ENCODE data around the gene SELENOF. TPM values are rescaled to one million over a fixed set of nuclear protein-coding genes. Genes with fewer than 3 reads are reported as not detected.
"Not testable (repeated sequence)": the region's sequence is repeated elsewhere in the genome, so short reads cannot be mapped to it uniquely, and the experiment has no call there.

SELENOF gene
- total RNA-seq, 1 experiment from 2014 or later: 257 TPM

DNA sequence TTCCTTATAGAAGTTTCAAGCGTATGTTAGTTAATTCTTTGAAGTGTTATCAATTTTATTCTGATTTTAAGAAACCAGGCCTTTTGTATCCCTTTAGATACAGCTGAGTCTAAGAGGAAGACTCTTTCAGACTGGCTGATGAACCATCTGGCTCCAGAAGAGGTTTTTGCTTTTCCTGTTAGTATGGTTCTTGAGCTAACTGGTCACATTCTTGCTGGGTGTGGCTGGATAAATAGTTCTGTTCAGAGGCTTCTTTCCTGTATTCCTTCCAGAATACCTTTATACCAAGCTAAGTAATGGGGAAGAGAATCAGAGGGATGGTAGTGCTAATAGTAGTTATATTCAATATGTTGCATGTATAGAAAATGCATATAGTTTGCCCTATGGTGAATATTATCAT is 13.0 kb upstream of the SELENOF start:
- in situ Hi-C loops (cut with HindIII; ENCODE audit: low pct_unique_long_range_greater_than_20kb, low sequenced_read_pairs): no loop called here

DNA sequence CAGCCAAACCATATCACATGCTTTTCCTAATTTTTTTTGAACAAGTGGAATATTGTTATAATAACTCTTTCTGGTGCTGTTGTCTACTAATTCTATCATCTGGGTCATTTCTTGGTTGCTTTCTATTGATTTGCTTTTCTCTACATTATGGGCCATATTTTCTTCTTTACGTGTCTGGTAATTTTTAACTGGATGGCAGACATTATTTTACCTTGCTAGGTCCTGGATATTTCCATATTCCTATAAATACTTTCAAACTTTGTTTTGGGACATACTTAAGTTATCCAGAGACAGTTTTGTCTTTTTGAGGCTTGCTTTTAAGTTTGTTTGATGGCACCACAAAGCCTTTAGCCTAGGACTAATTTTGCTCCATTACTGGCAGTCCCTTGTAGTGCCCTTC is 11.8 kb upstream of the SELENOF start:
- no peak for DNase-seq (ENCODE audit: low read depth, low spot score)
- in situ Hi-C loops (cut with HindIII; ENCODE audit: low pct_unique_long_range_greater_than_20kb, low sequenced_read_pairs): no loop called here

More for the DNA sequence above, 13.0 kb upstream of the SELENOF start:
- DNase-seq (ENCODE audit: low read depth, low spot score): no peak

DNA sequence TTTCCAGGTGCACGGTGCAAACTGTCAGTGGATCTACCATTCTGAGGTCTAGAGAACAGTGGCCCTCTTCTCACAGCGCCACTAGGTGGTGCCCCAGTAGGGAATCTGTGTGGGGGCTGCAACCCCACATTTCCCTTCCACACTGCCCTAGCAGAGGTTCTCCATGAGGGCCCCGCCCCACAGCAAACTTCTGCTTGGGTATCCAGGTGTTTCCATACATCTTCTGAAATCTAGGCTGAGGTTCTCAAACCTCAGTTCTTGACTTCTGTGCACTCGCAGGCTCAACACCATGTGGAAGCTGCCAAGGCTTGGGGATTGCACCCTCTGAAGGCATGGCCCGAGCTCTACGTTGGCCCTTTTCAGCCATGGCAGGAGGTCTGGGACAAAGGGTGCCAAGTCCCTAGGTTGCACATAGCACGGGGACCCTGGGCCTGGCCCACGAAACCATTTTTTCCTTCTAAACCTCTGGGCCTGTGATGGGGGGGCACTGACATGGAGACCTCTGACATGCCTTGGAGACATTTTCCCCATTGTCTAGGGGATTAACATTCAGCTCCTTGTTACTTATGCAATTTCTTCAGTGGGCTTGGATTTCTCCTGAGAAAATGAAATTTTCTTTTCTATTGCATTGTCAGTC is 10.5 kb upstream of the SELENOF start:
- DNase-seq (ENCODE audit: low read depth, low spot score): no peak
- in situ Hi-C loops (cut with HindIII; ENCODE audit: low pct_unique_long_range_greater_than_20kb, low sequenced_read_pairs): no loop called here

DNA sequence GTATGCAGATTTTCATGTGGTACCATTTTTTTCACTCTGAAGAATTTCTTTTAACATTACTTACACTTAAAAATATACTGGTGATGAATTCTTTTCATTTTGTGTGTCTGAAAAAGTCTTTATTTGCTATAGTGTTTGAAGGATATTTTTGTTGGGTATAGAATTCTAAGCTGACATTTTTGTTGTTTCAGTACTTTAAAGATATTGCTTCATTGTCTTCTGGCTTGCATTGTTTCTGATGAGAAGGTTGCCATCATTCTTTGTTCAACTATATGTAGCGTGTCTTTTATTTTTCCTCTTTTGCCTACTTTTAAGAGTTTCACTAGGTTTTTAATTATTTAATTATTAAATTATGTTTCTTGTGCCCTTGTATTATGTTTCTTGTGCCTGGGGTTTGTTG is 8.5 kb upstream of the SELENOF start:
- in situ Hi-C loops (cut with HindIII; ENCODE audit: low pct_unique_long_range_greater_than_20kb, low sequenced_read_pairs): no loop called here
- no peak for DNase-seq (ENCODE audit: low read depth, low spot score)

DNA sequence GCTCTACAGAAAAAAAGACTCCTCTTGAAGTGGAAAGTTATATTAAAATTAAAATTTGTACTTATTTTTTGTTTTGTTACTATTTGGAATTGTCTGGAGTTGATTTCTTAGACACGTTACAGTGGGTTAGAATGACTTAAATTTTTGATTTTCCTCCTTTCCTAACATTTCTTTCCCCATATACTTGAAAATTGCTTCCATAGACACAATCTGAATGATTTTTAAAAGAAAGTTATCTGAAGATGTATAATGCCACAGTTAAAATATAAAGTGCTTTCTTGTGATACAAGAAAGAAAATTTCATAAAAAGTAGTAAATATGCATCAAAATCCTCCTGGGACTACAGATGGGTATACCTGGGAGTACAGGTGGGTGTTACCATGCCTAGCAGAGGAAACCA is 2.8 kb upstream of the SELENOF start:
- in situ Hi-C loops (cut with HindIII; ENCODE audit: low pct_unique_long_range_greater_than_20kb, low sequenced_read_pairs): no loop called here
- no peak for DNase-seq (ENCODE audit: low read depth, low spot score)

DNA sequence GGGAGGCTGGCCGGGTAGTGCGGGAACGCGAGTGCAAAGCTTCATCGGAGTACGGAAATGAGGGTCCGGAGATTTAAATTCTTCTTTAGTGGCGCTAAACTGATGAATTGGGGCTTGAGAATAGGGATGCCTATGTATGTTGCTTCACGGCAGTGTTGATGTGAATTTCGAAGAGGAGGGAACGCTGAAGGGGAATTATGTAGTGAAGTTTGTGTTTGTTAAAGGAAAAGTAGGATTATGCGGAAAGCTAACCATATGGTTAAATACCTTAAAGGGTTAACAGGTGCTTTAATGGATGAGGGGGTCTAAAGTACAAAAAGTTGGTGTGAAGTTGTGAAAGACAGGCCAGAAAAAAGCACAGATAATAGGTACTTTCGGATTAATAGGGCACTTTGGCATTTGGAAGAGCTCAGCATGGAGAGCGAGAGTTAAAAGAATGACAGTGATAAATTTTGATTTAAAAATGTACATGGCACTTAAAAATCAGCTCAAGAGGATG is 1.9 kb upstream of the SELENOF start:
- in situ Hi-C loops (cut with HindIII; ENCODE audit: low pct_unique_long_range_greater_than_20kb, low sequenced_read_pairs): no loop called here
- no peak for DNase-seq (ENCODE audit: low read depth, low spot score)

DNA sequence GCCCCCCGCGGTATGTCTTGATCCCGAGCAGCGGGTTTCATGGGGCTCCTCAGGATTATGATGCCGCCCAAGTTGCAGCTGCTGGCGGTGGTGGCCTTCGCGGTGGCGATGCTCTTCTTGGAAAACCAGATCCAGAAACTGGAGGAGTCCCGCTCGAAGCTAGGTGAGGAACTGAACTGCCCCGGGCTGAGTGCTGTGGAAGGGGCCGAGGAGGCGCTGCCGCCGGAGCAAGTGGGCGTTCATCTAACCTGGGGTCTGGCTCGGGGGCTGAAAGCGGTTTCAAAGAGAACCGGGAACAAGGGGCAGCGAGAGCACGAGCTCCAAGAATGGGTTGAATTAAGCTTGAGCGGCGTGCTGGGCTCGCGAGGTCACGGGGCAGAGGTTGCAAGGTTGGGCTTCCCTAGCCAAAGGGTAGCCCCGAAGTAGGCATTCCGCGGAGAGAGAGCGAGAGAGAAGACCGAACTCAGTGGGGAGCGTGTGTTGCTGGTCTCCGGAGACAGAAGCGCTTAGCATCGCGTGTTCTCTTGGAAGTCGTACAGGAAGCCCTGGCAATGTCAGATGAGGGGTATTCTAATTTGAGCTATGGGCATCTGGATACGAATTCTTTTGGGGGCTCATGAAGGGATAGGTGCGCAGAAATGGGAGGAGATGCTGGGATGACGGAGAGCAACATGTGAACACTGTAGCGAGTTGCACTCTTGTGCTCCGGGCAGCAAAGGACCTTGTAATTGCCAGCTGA is 1.2 kb upstream of the SELENOF start:
- peak; percentile 47 for DNase-seq (ENCODE audit: low read depth, low spot score)
- in situ Hi-C loops (cut with HindIII; ENCODE audit: low pct_unique_long_range_greater_than_20kb, low sequenced_read_pairs): no loop called here

DNA sequence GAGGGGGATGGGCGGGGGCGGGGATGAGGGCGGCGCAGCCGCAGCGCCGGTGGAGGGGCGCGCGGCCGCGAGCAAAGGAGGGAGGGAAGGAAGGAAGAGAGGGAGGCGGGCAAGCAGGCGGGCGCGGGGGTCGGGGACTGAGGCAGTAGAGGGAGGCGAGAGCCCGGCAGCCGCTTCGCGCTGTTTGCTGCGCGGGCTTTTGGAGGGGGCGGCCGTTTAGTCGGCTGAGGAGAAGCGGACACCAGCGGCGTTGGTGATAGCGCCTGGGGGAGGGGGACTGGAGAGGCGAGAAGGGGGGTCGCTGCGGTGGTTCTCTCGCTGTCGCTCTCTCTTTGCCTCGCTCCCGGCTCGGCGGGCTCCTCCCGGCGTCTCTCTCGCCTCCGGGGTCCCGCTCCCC is 673 bp upstream of the SELENOF start, which contains the start of gene HS2ST1:
HS2ST1 (plus strand) TSS at position 35 of the 397 bp plus-strand sequence.
- in situ Hi-C loops (cut with HindIII; ENCODE audit: low pct_unique_long_range_greater_than_20kb, low sequenced_read_pairs): no loop called here
- DNase-seq (ENCODE audit: low read depth, low spot score): no peak

DNA sequence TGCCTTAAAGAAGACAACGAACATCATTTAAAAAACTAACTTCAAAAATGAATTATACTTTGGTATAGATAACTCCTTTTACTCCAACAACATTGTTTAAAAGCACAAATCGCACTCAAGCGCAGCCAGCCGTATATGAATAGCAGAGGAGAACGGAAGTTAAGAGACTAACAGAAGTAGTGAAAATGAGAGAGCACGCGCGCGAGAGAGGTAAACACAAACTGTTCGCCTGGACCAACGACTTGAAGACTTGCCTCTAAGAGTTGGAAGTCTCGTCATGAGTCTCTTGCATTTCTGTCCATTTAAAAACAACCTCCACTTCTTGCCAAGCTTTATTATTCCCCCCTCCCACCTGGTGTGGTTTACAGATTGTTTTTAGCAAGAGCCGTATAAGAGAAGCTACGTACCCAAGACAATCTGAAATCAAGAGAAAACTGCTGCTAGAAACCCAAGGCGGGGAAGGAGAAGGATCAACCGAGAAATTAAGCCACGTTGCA is 479 bp downstream of the SELENOF start:
- peak; percentile 24 for DNase-seq (ENCODE audit: low read depth, low spot score)
- in situ Hi-C loops (cut with HindIII; ENCODE audit: low pct_unique_long_range_greater_than_20kb, low sequenced_read_pairs): no loop called here

DNA sequence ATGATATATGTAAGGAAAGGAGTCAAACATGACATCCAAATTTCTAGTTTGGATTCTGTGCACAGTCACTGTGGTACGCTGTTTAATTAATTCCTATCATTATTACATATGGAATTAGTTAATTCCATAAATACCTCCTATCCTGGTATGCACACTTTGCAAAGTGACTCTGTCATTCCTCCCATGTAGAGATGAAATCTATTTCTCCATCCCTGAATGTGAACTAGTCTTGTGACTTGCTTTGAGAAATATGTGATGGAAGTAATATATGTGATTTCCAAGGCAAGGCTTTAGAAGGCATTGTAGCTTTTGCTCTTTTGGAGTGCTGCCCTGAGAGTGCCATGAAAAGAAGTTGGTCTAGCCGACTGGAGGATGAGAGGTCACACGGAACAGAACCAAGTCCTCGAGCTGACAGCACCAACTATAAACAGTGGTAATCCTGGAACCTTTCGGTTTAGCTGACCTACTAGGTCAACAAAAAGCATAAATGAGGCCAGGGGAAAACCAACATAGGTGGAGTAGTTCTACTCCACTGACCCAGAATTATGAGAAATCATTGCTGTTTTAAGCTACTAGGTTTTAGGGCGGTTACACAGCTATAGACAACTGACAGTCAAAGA is 1.5 kb downstream of the SELENOF start:
- in situ Hi-C loops (cut with HindIII; ENCODE audit: low pct_unique_long_range_greater_than_20kb, low sequenced_read_pairs): no loop called here
- no peak for DNase-seq (ENCODE audit: low read depth, low spot score)

DNA sequence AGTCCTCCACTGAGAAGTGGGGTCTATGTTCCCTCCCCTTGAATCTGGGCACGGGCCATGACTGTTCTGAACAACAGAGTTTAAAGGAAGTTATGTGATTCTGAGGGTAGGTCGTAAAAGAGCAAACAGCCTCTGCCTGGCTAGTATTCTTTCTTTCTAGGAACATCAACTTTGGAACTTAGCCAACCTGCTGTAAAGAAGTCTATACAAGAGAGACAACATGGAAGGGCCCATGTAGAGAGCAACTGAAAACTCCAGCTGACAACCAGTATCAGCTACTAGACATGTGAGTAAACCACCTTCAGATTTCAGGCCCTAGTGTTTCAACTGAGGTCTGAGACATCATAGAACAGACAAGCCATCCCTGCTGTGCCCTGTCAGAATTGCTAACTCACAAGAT is 7.5 kb downstream of the SELENOF start:
- no peak for DNase-seq (ENCODE audit: low read depth, low spot score)
- in situ Hi-C loops (cut with HindIII; ENCODE audit: low pct_unique_long_range_greater_than_20kb, low sequenced_read_pairs): no loop called here

DNA sequence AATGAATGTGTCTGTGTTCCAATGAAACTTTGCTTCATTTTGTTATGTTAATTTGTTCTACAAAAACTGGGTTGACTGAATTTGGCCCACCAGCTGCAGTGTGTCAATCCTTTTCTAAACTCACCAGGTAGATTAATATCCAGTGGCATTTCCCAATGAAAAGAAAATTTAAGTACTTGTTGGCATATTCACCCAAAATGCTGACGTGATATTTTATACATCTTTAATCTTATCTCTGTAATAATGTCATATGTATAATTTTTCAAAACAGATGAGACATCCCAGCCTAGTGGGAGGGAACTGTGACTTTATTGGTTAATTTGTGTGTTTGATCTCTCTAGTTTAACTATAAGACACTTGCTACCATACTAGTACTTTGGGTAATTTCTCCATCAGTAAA is 8.1 kb downstream of the SELENOF start:
- no peak for DNase-seq (ENCODE audit: low read depth, low spot score)
- in situ Hi-C loops (cut with HindIII; ENCODE audit: low pct_unique_long_range_greater_than_20kb, low sequenced_read_pairs): no loop called here

DNA sequence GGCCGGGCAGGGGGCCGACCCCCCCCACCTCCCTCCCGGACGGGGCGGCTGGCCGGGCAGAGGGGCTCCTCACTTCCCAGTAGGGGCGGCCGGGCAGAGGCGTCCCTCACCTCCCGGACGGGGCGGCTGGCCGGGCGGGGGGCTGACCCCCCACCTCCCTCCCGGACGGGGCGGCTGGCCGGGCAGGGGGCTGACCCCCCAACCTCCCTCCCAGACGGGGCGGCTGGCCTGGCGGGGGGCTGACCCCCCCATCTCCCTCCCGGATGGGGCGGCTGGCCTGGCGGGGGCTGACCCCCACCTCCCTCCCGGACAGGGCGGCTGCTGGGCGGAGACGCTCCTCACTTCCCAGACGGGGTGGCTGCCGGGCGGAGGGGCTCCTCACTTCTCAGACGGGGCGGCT is 14.5 kb downstream of the SELENOF start:
- in situ Hi-C loops (cut with HindIII; ENCODE audit: low pct_unique_long_range_greater_than_20kb, low sequenced_read_pairs); DNase-seq (ENCODE audit: low read depth, low spot score): not testable (repeated sequence)

DNA sequence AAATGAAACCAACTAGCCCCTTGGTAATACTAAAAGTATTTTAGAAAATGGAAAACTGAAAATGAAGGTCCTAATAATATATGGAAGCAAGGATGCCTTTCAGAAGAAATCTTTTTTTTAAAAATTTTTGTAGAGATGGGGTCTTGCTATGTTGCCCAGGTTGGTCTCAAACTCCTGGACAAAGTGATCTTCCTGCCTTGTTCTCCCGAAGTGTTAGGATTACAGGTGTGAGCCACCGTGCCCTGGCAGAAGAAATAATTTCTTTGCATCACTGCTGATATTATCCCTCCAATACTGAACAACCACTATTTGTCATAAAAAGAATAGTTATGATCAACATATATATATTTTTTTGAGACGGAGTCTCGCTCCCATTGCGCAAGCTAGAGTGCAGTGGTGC is 25.6 kb downstream of the SELENOF start:
- DNase-seq (ENCODE audit: low read depth, low spot score): no peak
- in situ Hi-C loops (cut with HindIII; ENCODE audit: low pct_unique_long_range_greater_than_20kb, low sequenced_read_pairs): no loop called here

DNA sequence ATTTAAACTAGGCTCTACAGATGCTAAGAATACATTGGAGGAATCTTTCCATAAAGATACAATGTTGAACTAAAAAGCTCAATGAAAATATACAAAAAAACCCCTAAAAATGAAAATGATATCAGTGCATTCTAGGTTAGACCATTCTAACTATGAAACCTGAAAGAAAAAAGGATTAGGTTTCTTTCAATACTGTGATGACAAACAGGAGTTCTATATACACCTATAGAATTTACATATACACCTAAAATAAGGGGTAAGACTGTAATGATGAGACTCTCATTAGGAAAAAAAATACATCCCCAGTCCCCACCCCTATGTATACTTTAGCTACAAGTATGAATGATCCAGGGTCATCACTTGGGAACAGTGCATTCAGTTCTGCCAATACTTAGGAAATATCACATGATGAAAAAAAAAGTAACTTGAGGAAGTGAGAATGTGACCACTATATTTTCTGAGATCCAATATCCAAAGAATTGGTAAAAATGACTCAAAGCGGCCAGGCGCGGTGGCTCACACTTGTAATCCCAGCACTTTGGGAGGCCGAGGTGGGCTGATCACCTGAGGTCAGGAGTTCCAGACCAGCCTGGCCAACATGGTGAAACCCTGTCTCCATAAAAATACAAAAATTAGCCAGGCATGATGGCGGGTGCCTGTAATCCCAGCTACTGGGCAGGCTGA is 26.3 kb downstream of the SELENOF start:
- DNase-seq (ENCODE audit: low read depth, low spot score): no peak
- in situ Hi-C loops (cut with HindIII; ENCODE audit: low pct_unique_long_range_greater_than_20kb, low sequenced_read_pairs): no loop called here

DNA sequence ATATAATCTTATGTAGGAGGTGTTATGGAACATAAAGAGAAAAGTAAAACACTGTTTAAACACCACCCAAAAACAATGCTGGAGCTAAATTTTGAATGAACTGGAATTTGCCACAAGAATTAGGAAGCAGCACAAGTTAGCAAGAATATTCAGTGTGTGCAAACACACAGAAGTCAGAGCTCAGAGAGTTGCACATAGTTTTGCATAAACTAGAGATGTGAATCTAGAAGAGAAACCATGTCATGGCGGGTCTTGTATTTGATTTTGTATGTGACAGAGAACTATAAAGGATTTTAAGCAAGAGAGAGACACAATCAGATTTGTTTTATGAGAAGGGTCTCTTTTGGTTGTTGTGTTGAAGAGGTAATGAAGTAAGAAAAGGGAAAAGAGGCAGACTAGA is 38.2 kb downstream of the SELENOF start:
- DNase-seq (ENCODE audit: low read depth, low spot score): no peak
- in situ Hi-C loops (cut with HindIII; ENCODE audit: low pct_unique_long_range_greater_than_20kb, low sequenced_read_pairs): no loop called here

DNA sequence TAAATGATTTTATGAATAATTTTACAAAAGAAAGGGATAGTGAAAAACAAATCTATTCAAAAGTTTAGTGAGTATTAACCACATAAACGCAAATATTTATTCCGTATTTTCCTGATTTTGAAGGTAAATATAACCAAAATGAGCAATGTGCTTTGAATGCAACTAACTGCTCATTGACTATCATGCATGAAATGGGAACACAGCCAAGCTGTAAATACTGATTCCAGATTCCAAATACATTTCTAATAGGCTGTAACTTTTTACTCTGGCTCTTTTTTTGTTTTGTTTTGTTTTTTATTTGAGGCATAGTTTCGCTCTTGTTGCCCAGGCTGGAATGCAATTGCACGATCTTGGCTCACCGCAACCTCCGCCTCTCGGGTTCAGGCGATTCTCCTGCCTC is 41.8 kb downstream of the SELENOF start:
- in situ Hi-C loops (cut with HindIII; ENCODE audit: low pct_unique_long_range_greater_than_20kb, low sequenced_read_pairs): no loop called here
- no peak for DNase-seq (ENCODE audit: low read depth, low spot score)

DNA sequence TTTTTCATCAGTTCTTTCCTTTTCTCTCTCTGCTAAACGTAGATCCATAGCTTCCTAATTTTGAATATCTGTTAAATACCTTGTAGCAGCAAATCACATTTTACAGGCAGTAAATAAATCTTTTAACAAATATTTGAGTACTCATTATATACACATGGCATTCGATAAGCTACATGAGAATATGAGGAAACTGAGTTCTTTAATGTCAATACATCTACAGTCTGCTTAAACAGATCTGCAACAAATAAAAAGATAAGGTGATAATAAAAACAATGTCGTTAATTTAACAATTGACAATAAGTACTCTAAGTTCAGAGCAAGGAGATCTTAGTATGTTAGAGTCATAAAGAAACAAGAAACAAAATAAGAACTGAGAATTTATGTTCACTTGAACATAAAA is 42.9 kb downstream of the SELENOF start:
- in situ Hi-C loops (cut with HindIII; ENCODE audit: low pct_unique_long_range_greater_than_20kb, low sequenced_read_pairs): no loop called here
- no peak for DNase-seq (ENCODE audit: low read depth, low spot score)
